Measurements from ENCODE around the gene GAREM1. TPM values are rescaled to one million over a fixed set of nuclear protein-coding genes. Genes with fewer than 3 reads are reported as not detected.

The GAREM1 gene
- total RNA-seq, 1 donor from 2014 or later = 9.0 TPM

GRCh38 chr18:32422978-32423740 is 47.5 kb downstream of the GAREM1 start:
- Mint-ChIP-seq H3K36me3 (ENCODE audit: low read depth, unreplicated experiment) (peaks cover 1% of the 10 kb centered on the region), H3K4me3 (ENCODE audit: unreplicated experiment) (no peak overlapping the region), H3K4me1 (ENCODE audit: low read depth, unreplicated experiment) (peaks cover 25% of the 10 kb centered on the region), H3K27me3 (ENCODE audit: low read depth, unreplicated experiment) (no peaks in the 10 kb centered on the region), H3K9me3 (ENCODE audit: unreplicated experiment) (no peaks in the 10 kb centered on the region), H3K27ac (ENCODE audit: unreplicated experiment) (no peak overlapping the region)
- H3K79me2 ChIP-seq (ENCODE audit: insufficient read depth, low read length) = peaks cover under 1% of the 10 kb centered on the region
- no peaks in the 10 kb centered on the region for H3K36me3 ChIP-seq (ENCODE audit: insufficient read depth, low read length)
- no peaks in the 10 kb centered on the region for H3K9me3 ChIP-seq (ENCODE audit: insufficient read depth, low read depth, low read length)
- TF ChIP-seq EZH2 (IDR thresholded peaks at IDR 0.05; ENCODE audit: insufficient read depth, low read length) (no peak), CTCF (IDR thresholded peaks at IDR 0.05; ENCODE audit: insufficient read depth, low read depth, low read length) (no peak)
- no peak overlapping the region for H3K4me2 ChIP-seq (ENCODE audit: low read length)
- no peak overlapping the region for H2AFZ ChIP-seq (ENCODE audit: low read depth, low read length)
- H3K4me3 ChIP-seq (ENCODE audit: insufficient read depth, low read depth, low read length) = no peak overlapping the region
- H3K4me1 ChIP-seq (ENCODE audit: insufficient read depth, low read length) = peaks cover 20% of the 10 kb centered on the region
- no peak for FAIRE-seq
- H3K27me3 ChIP-seq (ENCODE audit: insufficient read depth, low read length) = no peaks in the 10 kb centered on the region
- H4K20me1 ChIP-seq (ENCODE audit: insufficient read depth, low read length) = no peaks in the 10 kb centered on the region
- DNase-seq (ENCODE audit: low read depth) = no peak
- H3K27ac ChIP-seq (ENCODE audit: low read depth, low read length) = no peak overlapping the region
- no peak overlapping the region for H3K9ac ChIP-seq (ENCODE audit: low read length)

- Histone ChIP-seq H3K4me2 (ENCODE audit: low read length) (no peak overlapping the region), H2AFZ (ENCODE audit: low read depth, low read length) (no peak overlapping the region), H3K4me3 (ENCODE audit: insufficient read depth, low read depth, low read length) (no peak overlapping the region), H3K9me3 (ENCODE audit: insufficient read depth, low read depth, low read length) (no peaks in the 10 kb centered on the region), H3K9ac (ENCODE audit: low read length) (no peak overlapping the region), H3K4me1 (ENCODE audit: insufficient read depth, low read length) (peaks cover 15% of the 10 kb centered on the region), H3K36me3 (ENCODE audit: insufficient read depth, low read length) (no peaks in the 10 kb centered on the region), H4K20me1 (ENCODE audit: insufficient read depth, low read length) (no peaks in the 10 kb centered on the region), H3K79me2 (ENCODE audit: insufficient read depth, low read length) (no peaks in the 10 kb centered on the region), H3K27ac (ENCODE audit: low read depth, low read length) (no peak overlapping the region), H3K27me3 (ENCODE audit: insufficient read depth, low read length) (no peaks in the 10 kb centered on the region)
- no peaks in the 10 kb centered on the region for H3K9me3 Mint-ChIP-seq (ENCODE audit: unreplicated experiment)
- no peak overlapping the region for H3K27ac Mint-ChIP-seq (ENCODE audit: unreplicated experiment)
- no peak for FAIRE-seq
- H3K4me1 Mint-ChIP-seq (ENCODE audit: low read depth, unreplicated experiment) = peaks cover 19% of the 10 kb centered on the region
- no peak for DNase-seq (ENCODE audit: low read depth)
- no peak overlapping the region for H3K4me3 Mint-ChIP-seq (ENCODE audit: unreplicated experiment)
- no peak for TF ChIP-seq EZH2 (IDR thresholded peaks at IDR 0.05; ENCODE audit: insufficient read depth, low read length)
- TF ChIP-seq CTCF (IDR thresholded peaks at IDR 0.05; ENCODE audit: insufficient read depth, low read depth, low read length) = no peak
- peaks cover 1% of the 10 kb centered on the region for H3K36me3 Mint-ChIP-seq (ENCODE audit: low read depth, unreplicated experiment)
- no peaks in the 10 kb centered on the region for H3K27me3 Mint-ChIP-seq (ENCODE audit: low read depth, unreplicated experiment)
Observed at GRCh38 chr18:32422201-32422600, 48.5 kb downstream of the GAREM1 start.

- H3K36me3 Mint-ChIP-seq (ENCODE audit: low read depth, unreplicated experiment) = peaks cover 1% of the 10 kb centered on the region
- no peak for FAIRE-seq
Observed at GRCh38 chr18:32420084-32420750, 50.5 kb downstream of the GAREM1 start.

More at GRCh38 chr18:32420084-32420750, 50.5 kb downstream of the GAREM1 start:
- H3K4me2 ChIP-seq (ENCODE audit: low read length) = no peak overlapping the region
- H3K36me3 ChIP-seq (ENCODE audit: insufficient read depth, low read length) = no peaks in the 10 kb centered on the region
- Mint-ChIP-seq H3K9me3 (ENCODE audit: unreplicated experiment) (no peaks in the 10 kb centered on the region), H3K27ac (ENCODE audit: unreplicated experiment) (no peak overlapping the region), H3K4me3 (ENCODE audit: unreplicated experiment) (no peak overlapping the region), H3K27me3 (ENCODE audit: low read depth, unreplicated experiment) (no peaks in the 10 kb centered on the region), H3K4me1 (ENCODE audit: low read depth, unreplicated experiment) (peaks cover 6% of the 10 kb centered on the region)
- H3K9ac ChIP-seq (ENCODE audit: low read length) = no peak overlapping the region
- peaks cover 3% of the 10 kb centered on the region for H3K79me2 ChIP-seq (ENCODE audit: insufficient read depth, low read length)
- H3K27ac ChIP-seq (ENCODE audit: low read depth, low read length) = no peak overlapping the region
- H3K4me1 ChIP-seq (ENCODE audit: insufficient read depth, low read length) = peaks cover 6% of the 10 kb centered on the region
- H2AFZ ChIP-seq (ENCODE audit: low read depth, low read length) = no peak overlapping the region
- H4K20me1 ChIP-seq (ENCODE audit: insufficient read depth, low read length) = peaks cover under 1% of the 10 kb centered on the region
- DNase-seq (ENCODE audit: low read depth) = no peak
- H3K9me3 ChIP-seq (ENCODE audit: insufficient read depth, low read depth, low read length) = no peaks in the 10 kb centered on the region
- H3K4me3 ChIP-seq (ENCODE audit: insufficient read depth, low read depth, low read length) = no peak overlapping the region
- TF ChIP-seq EZH2 (IDR thresholded peaks at IDR 0.05; ENCODE audit: insufficient read depth, low read length) = no peak
- TF ChIP-seq CTCF (IDR thresholded peaks at IDR 0.05; ENCODE audit: insufficient read depth, low read depth, low read length) = no peak
- H3K27me3 ChIP-seq (ENCODE audit: insufficient read depth, low read length) = no peaks in the 10 kb centered on the region

Measured in astrocyte (in vitro differentiated cells and primary cell).